Medulla oblongata (tissue), 1 donor: ENCODE measurements around the gene MAP7D1.
"Not testable (repeated sequence)": the region's sequence is repeated elsewhere in the genome, so short reads cannot be mapped to it uniquely, and the experiment has no call there.

Experiments
- DNase-seq: peaks from one replicate; pipeline ENCODE4 v3.0.0-alpha.2; 2015; ENCODE audit errors: extremely low spot score

Gene MAP7D1

DNA sequence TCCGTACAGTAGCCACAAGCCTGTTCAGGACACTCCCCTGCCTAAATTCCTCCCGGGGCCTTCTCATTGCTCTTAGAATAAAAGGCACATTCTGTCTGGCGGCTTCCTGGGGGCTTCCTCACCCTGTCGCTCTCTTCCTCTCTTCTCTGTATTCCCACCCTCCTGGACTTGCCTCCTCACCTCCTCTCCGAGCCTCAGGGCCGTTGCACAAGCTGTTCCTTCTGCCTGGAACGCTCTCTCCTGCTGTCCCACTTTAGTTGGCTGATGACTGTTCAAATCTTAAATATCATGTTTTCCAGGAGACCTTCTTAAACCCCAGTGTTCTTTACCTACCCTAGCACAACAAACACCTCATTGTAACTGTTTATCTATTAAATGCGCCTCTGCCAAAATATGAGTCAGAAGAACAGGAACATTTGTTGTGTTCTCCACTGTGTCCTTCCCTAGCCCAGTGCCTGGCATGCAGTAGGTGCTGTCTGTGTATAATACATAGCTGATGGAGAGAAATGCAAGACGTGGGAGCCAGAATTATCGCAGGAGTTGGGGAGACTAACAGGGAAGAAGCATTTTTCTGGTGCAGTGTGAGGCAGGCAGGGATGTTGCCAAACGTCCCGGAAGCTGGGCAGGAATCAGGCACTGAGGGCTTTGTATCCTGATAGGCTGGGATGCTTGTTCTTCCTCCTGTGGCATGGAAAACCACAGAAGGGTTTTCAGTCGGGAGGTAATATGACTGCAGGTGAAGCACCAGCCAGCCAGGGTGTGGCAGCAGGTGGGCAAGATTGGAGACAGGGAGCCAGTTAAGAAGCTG, 44.2 kb downstream of the MAP7D1 start:
- DNase-seq, result no peak

DNA sequence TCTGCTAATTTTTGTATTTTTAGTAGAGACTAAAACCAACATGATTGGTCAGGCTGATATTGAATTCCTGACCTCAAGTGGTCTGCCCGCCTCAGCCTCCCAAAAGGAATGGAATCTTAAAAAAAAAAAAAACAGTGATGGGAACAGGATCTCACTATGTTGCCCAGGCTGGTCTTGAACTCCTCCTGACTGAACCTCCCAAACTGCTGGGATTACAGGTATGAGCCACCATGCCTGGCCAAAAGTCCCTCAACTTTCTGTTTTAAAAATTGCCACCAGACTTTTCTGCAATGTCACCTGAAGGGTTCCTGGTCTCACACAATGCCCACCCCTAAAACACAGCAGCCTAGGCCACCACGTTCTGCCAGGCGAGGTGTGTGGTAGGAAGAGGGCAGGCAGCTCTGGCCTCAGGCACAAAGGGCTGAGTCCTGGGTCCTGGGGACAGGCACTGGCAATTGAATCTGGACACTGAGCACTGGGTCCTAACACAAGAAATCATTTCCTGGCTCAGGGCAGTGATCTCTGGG, 47.1 kb downstream of the MAP7D1 start:
- no peak for DNase-seq

DNA sequence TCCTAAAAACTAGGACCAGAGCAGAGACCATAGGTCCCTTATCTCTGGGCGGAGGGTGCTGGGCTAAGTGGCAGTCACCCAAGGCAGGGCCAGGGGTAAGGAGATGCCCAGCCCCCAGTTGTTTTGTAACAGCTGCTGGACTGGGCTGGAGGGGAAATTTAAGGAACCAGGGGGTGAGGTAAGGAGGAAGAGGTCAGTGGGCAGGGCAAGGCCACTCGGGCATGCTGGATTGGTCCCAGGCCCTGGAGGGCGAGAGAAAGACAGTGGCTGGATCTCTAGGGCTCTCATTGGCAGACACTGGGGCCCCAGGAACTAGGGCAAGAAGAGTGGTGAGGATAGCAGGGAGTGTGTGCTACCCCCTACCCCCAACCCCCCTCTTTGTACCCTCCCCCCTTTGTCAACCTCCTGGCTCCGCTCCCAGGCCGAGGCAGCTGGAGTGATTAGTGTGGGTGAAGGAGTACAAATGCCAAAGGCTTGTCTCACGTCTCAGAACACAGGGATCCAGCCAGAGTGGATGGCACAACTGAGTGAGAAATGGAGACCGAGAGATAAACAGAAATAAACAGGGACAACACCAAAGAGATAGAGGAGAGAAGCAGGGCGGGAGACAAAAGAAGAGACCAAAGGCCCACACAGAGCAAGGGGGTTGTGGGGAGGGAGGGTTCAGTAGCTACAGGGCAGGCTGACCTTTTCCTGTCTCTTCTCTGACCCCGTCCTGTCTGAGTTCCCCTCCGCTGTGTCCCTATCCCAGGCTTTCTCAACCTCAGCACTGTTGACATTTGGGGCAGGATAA, 47.8 kb downstream of the MAP7D1 start:
- peak; percentile 59 for DNase-seq

GRCh38 chr1:36204347-36204909, 48.5 kb downstream of the MAP7D1 start:
- DNase-seq, result no peak

DNA sequence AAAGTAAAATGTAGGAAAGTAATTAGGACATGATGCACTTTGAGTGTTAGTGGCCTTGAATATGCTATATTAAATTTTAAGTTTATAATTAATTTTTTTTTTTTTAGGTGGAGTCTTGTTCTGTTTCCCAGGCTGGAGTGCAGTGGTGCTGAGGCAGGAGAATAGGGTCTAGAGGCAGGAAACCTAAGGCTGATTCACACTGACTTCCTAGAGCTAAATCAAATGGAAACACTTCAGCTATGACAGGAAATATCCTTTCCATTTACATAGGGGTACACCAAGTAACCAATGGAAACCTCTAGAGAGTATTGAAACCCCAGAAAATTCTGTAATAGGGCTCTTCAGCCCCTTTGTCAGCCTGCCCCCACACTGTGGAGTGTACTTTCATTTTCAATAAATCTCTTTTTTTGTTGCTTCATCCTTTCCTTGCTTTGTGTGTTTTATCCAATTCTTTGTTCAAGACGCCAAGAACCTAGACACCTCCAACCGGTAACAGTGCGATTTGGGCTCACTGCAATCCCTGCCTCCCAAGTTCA, 50.4 kb downstream of the MAP7D1 start:
- DNase-seq, result no peak

- peak; percentile 64 for DNase-seq
These were observed 51.4 kb downstream of the MAP7D1 start for GRCh38 chr1:36207339-36207738.

DNA sequence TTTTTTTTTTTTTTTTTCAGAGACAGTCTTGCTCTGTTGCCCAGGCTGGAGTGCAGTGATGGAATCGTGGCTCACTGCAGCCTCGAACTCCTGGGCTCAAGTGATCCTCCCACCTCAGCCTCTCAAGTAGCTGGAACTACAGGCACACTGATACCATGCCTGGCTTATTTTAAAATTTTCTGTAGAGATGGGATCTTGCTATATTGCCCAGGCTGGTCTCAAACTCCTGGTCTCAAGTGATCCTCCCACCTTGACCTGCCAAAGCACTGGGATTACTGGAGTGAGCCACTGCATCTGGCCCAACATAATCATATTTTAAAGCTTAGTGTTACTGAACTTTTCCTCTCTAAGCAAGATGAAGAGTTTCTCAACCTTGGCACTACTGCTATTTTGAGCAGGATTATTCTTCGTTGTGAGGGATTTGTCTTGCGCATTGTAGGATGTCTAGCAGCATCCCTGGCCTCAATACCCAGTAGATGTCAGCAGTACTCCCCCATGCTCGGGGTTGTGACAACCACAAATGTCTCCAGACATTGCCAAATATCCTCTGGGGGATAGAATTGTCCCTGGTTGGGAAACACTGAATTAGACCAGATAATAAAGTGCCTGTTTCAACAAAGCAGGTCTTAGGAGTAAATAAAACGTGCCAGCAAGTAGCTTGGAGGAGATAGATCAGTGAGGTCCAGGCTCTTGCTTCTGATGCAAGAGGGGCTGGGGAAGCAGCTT, 53.2 kb downstream of the MAP7D1 start:
- DNase-seq, result no peak

DNA sequence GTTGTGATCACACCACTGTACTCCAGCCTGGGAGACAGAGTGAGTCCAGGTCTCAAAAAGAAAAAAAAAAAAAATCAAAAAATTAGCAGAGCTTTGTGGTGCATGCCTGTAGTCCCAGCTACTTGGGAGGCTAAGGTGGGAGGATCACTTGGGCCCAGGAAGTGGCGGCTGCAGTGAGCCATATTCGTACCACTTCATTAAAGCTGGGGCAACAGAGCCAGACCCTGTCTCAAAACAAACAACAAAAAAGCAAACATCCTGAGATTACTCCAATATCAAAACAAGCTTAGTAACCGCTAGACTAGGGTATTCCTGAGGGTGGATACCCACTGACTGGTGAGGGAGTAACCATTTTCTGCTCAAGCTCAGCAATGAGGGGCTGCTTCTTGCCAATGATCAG, 55.3 kb downstream of the MAP7D1 start:
- DNase-seq, result no peak

DNA sequence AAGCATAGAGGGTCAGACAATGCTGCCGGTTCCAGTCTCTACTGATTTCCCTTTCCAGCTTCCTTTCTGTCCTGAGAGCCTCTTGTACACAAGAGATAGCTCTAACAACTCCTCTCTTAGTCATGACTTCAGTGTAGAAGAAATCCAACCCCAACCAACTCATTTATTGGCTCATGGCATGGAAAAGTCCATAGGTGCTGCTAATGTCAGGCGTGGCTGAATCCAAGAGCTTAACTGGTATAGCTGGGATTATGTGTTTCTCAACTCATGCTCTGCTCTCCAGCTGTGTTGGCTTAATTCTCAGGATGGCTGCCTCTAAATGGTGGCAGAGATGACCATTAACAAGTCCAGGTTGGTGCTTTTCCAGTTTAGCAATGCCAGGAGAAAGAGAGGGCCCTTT, 55.9 kb downstream of the MAP7D1 start:
- no peak for DNase-seq

- no peak for DNase-seq
These were observed 56.8 kb downstream of the MAP7D1 start for GRCh38 chr1:36212782-36213181.

GRCh38 chr1:36217670-36218069, 61.7 kb downstream of the MAP7D1 start:
- DNase-seq, result peak; percentile 71

GRCh38 chr1:36221901-36222300, 65.9 kb downstream of the MAP7D1 start:
- DNase-seq, result not testable (repeated sequence)

DNA sequence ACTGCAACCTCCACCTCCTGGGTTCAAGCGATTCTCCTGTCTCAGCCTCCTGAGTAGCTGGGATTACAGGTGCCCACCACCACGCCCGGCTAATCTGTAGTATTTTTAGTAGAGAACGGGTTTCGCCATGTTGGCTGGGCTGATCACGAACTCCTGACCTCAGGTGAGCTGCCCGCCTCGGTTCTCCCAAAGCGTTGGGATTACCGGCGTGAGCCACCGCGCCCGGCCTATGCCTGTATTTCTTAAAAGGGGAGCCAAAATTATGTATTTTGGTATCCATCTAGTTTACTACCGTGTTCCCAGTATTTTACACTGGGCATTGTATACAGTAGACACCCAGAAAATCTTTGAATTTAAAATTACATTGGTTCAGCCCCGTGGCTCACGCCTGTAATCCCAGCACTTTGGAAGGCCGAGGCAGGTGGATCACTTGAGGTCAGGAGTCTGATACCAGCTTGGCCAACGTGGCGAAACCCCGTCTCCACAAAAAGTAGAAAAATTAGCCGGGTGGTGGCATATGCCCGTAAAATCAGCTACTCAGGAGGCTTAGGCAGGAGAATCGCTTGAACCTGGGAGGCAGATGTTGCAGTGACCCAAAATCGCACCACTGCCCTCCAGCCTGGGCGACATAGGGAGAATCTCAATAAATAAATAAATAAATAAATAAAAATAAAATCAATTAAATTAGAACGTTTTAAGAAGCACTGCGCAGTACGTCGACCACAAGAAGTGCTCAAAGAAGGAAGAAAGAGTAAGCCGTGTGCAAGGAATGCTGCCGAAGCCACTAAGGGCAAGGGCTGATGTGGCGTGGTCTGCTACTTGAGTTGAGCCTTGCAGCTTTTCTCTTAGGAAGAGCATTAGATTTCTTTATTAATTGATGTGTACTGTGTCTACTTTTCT, 66.8 kb downstream of the MAP7D1 start:
- DNase-seq, result no peak

GRCh38 chr1:36223381-36223995, 67.5 kb downstream of the MAP7D1 start:
- DNase-seq, result peak; percentile 68

GRCh38 chr1:36223996-36224536, 68.1 kb downstream of the MAP7D1 start, which contains the start of gene THRAP3:
Gene THRAP3 (plus strand): TSS chr1:36224443. CDS start chr1:36282564, 58,121 bp downstream.
- peak; percentile 99 for DNase-seq

GRCh38 chr1:36224537-36225282, 68.8 kb downstream of the MAP7D1 start:
- no peak for DNase-seq

GRCh38 chr1:36225283-36225899, 69.4 kb downstream of the MAP7D1 start:
- no peak for DNase-seq

- DNase-seq, result not testable (repeated sequence)
These were observed 74.3 kb downstream of the MAP7D1 start for GRCh38 chr1:36230279-36230678.
